ENCODE measurements around the gene ZNF418.

ZNF418 gene

DNA sequence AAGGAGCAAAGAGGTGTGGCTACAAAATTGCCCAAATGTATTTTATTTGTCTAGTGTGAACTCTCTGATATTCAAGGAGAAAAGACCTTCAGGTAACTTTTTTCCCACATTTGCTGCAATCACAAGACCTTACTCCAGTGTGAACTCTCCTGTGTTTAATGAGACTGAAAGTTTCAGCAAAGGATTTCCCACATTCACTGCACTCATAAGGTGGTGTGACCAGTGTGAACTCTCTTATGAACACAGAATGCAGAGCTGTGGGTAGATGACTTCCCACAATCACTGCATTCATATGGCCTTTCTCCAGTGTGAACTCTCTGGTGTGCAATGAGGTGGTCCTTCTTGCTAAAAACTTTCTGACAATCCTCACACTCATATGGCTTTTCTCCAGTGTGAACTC is 62.8 kb downstream of the ZNF418 start:
- TF ChIP-seq CTCF (conservative IDR thresholded peaks at IDR 0.05; ENCODE audit: control insufficient read depth, insufficient read depth, low read depth, low read length) = no peak
- no peak overlapping the region for H3K4me3 ChIP-seq (ENCODE audit: control insufficient read depth, low read depth, low read length)
- peak; percentile 22 for DNase-seq (ENCODE audit: low read depth)
